Effector memory CD8-positive, alpha-beta T cell (primary cell): Measurements from ENCODE around the gene CACNA2D3.

ENCODE experiments used
- ATAC-seq: fragments of 150-1000 bp; cut with Tn5 transposase; replicated peaks from 2 replicates; pipeline ENCODE4 v1.10.0; 2021; ENCODE audit warnings: mild to moderate bottlenecking, moderate library complexity
- DNase-seq, 3 experiments: peaks; one replicate each; pipeline ENCODE4 v3.0.0; 2021
- H3K27ac Mint-ChIP-seq, 2 donors: one replicate each; pipeline ENCODE4 v1.8.0; 2022; ENCODE audit warnings: mild to moderate bottlenecking in 2 of 2, mixed read lengths in 2 of 2, moderate library complexity in 2 of 2
- H3K27me3 Mint-ChIP-seq, 2 donors: one replicate each; pipeline ENCODE4 v1.8.0; 2022; ENCODE audit warnings: mixed read lengths in 2 of 2
- H3K36me3 Mint-ChIP-seq: one replicate; pipeline ENCODE4 v1.8.0; 2022; ENCODE audit warnings: mild to moderate bottlenecking, moderate library complexity, mixed read lengths; ENCODE audit not compliant: insufficient read depth
- H3K4me1 Mint-ChIP-seq, 2 donors: one replicate each; pipeline ENCODE4 v1.8.0; 2022; ENCODE audit warnings: low read depth in 2 of 2, mixed read lengths in 2 of 2
- H3K4me3 Mint-ChIP-seq, 2 donors: one replicate each; pipeline ENCODE4 v1.8.0; 2022; ENCODE audit warnings: mild to moderate bottlenecking in 2 of 2, mixed read lengths in 2 of 2, moderate library complexity in 2 of 2
- H3K9me3 Mint-ChIP-seq, 2 donors: one replicate each; pipeline ENCODE4 v1.8.0; 2022; ENCODE audit warnings: mixed read lengths in 2 of 2

The CACNA2D3 gene

DNA sequence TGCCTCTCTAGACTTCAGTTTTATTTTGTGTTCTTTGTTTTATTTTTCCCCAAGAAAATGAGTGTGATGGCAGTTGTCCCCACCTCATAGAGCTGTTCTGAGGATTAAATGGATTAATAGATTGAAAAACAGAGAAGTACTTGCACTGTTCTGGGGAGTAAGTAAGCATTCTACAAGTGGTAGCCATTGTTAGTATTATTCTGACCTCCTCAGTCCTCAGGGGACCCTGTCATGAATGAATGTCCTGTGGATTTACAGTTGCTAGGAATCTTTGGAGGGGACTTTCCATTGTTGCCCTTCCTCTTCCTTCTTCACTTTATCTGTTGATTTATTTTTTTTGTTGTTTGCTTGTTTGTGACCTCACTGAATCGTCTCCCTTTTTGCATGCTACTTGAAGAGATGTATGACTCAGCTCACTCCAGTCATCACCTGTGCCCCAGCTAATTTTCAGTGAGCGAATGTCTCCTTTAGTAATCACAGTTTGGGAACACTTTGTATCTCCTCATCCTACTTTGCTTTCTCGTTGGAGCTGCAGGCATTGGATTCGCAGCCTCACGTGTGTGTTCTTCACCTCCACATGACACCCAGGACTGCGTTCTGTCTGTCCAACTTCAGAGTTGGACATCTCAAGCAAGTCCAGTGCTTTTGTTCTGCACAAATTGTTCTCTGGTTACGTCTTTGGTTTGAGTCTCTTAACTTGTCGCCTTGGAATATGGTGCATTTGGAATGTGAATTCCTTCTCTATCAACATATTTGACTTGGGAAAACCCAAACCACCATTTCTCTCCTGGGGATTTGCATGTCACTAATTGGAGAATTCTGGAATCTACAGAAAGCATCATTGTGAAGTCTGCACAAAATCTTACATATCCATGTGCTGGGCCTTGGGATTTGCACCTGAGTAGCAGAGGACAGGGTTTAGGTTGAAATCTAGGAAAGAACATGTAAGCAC lies 751.0 kb downstream of the CACNA2D3 start:
- no peak overlapping the region for H3K27ac Mint-ChIP-seq
- DNase-seq (no peak), ATAC-seq (no peak)
- H3K27me3 Mint-ChIP-seq: no peaks in the 10 kb centered on the region
- no peak overlapping the region for H3K4me3 Mint-ChIP-seq
- H3K9me3 Mint-ChIP-seq: peaks cover 8 to 13% of the 10 kb centered on the region in 2 donors
- no peaks in the 10 kb centered on the region for H3K36me3 Mint-ChIP-seq
- no peaks in the 10 kb centered on the region for H3K4me1 Mint-ChIP-seq

GRCh38 chr3:54874816-54875556 lies 752.6 kb downstream of the CACNA2D3 start:
- Mint-ChIP-seq H3K4me1 (no peaks in the 10 kb centered on the region), H3K27ac (no peak overlapping the region), H3K27me3 (no peaks in the 10 kb centered on the region), H3K9me3 (peaks cover 8 to 18% of the 10 kb centered on the region in 2 donors), H3K4me3 (no peak overlapping the region), H3K36me3 (no peaks in the 10 kb centered on the region)
- DNase-seq: no peak
- no peak for ATAC-seq

- H3K9me3 Mint-ChIP-seq: peaks cover 8 to 18% of the 10 kb centered on the region in 2 donors
- no peak overlapping the region for H3K27ac Mint-ChIP-seq
- ATAC-seq: no peak
- H3K27me3 Mint-ChIP-seq: no peaks in the 10 kb centered on the region
- H3K4me1 Mint-ChIP-seq: no peaks in the 10 kb centered on the region
- DNase-seq: no peak
- H3K4me3 Mint-ChIP-seq: no peak overlapping the region
- H3K36me3 Mint-ChIP-seq: no peaks in the 10 kb centered on the region
These were observed 753.4 kb downstream of the CACNA2D3 start for GRCh38 chr3:54875596-54876268.

GRCh38 chr3:54876694-54877093 lies 754.3 kb downstream of the CACNA2D3 start:
- no peak overlapping the region for H3K27ac Mint-ChIP-seq
- no peaks in the 10 kb centered on the region for H3K36me3 Mint-ChIP-seq
- H3K27me3 Mint-ChIP-seq: no peaks in the 10 kb centered on the region
- ATAC-seq (no peak), DNase-seq (no peak)
- no peak overlapping the region for H3K4me3 Mint-ChIP-seq
- no peaks in the 10 kb centered on the region for H3K4me1 Mint-ChIP-seq
- H3K9me3 Mint-ChIP-seq: peaks cover 8 to 17% of the 10 kb centered on the region in 2 donors

GRCh38 chr3:54877730-54878129 lies 755.4 kb downstream of the CACNA2D3 start:
- H3K4me3 Mint-ChIP-seq: no peak overlapping the region
- H3K4me1 Mint-ChIP-seq: no peaks in the 10 kb centered on the region
- no peaks in the 10 kb centered on the region for H3K27me3 Mint-ChIP-seq
- ATAC-seq: no peak
- DNase-seq: no peak
- no peaks in the 10 kb centered on the region for H3K36me3 Mint-ChIP-seq
- peaks cover 5 to 7% of the 10 kb centered on the region in 2 donors for H3K9me3 Mint-ChIP-seq
- H3K27ac Mint-ChIP-seq: no peak overlapping the region

- Mint-ChIP-seq H3K36me3 (no peaks in the 10 kb centered on the region), H3K27ac (no peak overlapping the region), H3K4me1 (no peaks in the 10 kb centered on the region), H3K9me3 (peaks cover 2 to 5% of the 10 kb centered on the region in 2 donors), H3K27me3 (no peaks in the 10 kb centered on the region), H3K4me3 (no peak overlapping the region)
- DNase-seq: no peak
- ATAC-seq: no peak
These were observed 755.8 kb downstream of the CACNA2D3 start for GRCh38 chr3:54878145-54878544.

DNA sequence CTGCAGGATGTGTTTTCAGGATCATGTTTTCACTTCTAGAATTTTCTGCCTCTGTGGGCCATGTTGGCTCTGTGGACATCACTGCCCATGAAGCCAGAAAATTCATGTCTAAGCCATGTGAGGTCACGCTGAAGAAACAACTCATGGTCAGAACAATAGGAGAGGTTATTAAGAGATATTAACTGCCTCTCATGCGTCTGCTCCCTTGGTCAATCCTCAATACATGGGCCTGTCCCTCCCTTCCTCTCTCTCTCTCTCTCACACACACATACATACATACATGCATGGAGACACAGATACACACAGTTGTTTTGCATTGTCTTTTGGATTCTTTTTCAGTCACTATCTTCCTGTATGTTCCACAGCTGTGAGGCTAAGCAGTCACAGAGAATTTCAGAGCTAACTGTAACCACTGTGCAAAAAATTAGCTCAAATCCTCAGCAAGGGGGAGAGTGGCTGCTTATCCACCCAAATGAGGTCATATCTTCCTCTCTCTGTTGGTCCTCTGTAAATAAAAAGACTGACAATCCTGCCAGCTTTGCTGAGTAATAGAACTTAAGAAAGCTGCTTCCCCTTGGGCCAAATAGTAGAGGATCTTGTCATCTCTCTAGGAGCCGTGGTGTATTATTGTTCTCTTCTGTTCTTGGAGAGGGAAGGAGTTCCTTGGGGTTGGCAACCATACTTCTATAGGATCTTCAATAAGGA lies 759.9 kb downstream of the CACNA2D3 start:
- Mint-ChIP-seq H3K9me3 (peaks cover 0 to 5% of the 10 kb centered on the region in 2 donors), H3K36me3 (no peaks in the 10 kb centered on the region), H3K4me1 (no peaks in the 10 kb centered on the region), H3K27me3 (no peaks in the 10 kb centered on the region), H3K27ac (no peak overlapping the region), H3K4me3 (no peak overlapping the region)
- ATAC-seq (no peak), DNase-seq (no peak)

DNA sequence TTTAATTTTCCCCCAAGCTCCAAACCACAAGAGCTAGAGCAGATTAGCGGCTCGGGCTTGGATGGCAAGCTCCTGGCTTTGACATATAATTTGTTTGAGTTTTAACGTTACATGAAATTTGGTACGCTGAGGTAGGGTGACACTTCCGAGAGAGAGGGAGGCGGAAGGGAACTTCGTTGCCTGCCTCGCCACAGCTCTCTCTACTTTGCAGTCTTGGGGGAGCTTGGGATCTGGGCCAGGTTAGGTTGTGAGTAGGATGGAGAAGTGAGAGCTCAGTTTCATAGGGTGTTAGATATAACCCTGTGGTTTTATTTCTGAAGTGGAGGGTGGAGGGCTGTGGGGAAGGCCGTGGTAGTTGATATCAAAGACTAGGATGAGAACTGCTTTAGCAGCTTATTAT lies 765.8 kb downstream of the CACNA2D3 start:
- DNase-seq: no peak
- Mint-ChIP-seq H3K4me3 (no peak overlapping the region), H3K27me3 (no peaks in the 10 kb centered on the region), H3K4me1 (no peaks in the 10 kb centered on the region), H3K9me3 (peaks cover 0 to 9% of the 10 kb centered on the region in 2 donors), H3K27ac (no peak overlapping the region), H3K36me3 (no peaks in the 10 kb centered on the region)
- no peak for ATAC-seq

GRCh38 chr3:54888873-54889272 lies 766.5 kb downstream of the CACNA2D3 start:
- DNase-seq (no peak), ATAC-seq (no peak)
- Mint-ChIP-seq H3K27ac (no peak overlapping the region), H3K9me3 (peaks cover 0 to 12% of the 10 kb centered on the region in 2 donors), H3K27me3 (no peaks in the 10 kb centered on the region), H3K36me3 (no peaks in the 10 kb centered on the region), H3K4me1 (no peaks in the 10 kb centered on the region), H3K4me3 (no peak overlapping the region)

GRCh38 chr3:54889731-54890130 lies 767.4 kb downstream of the CACNA2D3 start:
- no peak overlapping the region for H3K27ac Mint-ChIP-seq
- DNase-seq (no peak), ATAC-seq (no peak)
- peaks cover 0 to 13% of the 10 kb centered on the region in 2 donors for H3K9me3 Mint-ChIP-seq
- no peaks in the 10 kb centered on the region for H3K4me1 Mint-ChIP-seq
- H3K4me3 Mint-ChIP-seq: no peak overlapping the region
- H3K27me3 Mint-ChIP-seq: no peaks in the 10 kb centered on the region
- no peaks in the 10 kb centered on the region for H3K36me3 Mint-ChIP-seq

DNA sequence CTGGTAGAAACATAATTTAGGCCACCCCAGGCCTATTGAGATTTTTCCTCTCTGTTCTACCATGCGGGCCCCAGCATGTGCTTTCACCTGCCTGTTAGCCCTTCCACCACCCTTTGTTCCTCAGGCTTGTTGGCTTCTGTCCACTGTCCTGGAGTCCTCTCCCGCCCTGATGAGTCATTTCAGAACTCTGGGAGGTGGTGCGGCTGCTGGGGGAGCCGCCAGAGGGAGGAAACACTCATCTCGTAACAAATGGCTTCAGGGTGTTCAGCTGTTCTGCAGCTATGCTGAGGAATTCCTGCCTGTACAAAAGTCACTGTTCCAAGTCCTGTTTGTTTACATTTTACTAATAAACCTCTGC lies 769.2 kb downstream of the CACNA2D3 start:
- H3K27ac Mint-ChIP-seq: no peak overlapping the region
- H3K9me3 Mint-ChIP-seq: peaks cover 0 to 13% of the 10 kb centered on the region in 2 donors
- ATAC-seq: no peak
- H3K27me3 Mint-ChIP-seq: no peaks in the 10 kb centered on the region
- no peaks in the 10 kb centered on the region for H3K36me3 Mint-ChIP-seq
- H3K4me3 Mint-ChIP-seq: no peak overlapping the region
- H3K4me1 Mint-ChIP-seq: no peaks in the 10 kb centered on the region
- DNase-seq: no peak

- H3K9me3 Mint-ChIP-seq: peaks cover 0 to 13% of the 10 kb centered on the region in 2 donors
- no peak overlapping the region for H3K4me3 Mint-ChIP-seq
- H3K27me3 Mint-ChIP-seq: no peaks in the 10 kb centered on the region
- DNase-seq (no peak), ATAC-seq (no peak)
- H3K36me3 Mint-ChIP-seq: no peaks in the 10 kb centered on the region
- no peak overlapping the region for H3K27ac Mint-ChIP-seq
- H3K4me1 Mint-ChIP-seq: no peaks in the 10 kb centered on the region
These were observed 769.8 kb downstream of the CACNA2D3 start for GRCh38 chr3:54892168-54892567.

DNA sequence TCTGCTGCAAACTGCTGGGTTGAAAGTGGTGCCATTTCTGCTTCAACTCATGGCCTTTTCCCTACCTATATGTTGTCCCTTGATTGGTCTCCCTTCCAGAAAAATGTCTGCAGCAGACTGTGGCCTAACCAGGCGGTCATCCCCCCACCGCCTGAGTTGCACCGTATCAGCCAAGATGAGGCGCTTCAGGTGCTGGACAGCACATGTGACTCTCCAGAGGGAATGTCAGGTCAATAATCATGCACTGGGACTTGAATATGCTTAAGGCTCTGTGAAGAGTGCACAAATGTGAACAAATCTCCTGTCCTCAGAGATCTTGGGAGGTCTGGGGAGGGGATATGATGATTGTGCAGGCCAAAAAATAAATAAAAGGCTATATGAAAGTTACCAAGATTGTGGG lies 773.3 kb downstream of the CACNA2D3 start:
- no peak for ATAC-seq
- no peak for DNase-seq
- H3K9me3 Mint-ChIP-seq: peaks cover 0 to 8% of the 10 kb centered on the region in 2 donors
- no peak overlapping the region for H3K4me3 Mint-ChIP-seq
- no peaks in the 10 kb centered on the region for H3K27me3 Mint-ChIP-seq
- H3K4me1 Mint-ChIP-seq: no peaks in the 10 kb centered on the region
- no peaks in the 10 kb centered on the region for H3K36me3 Mint-ChIP-seq
- no peak overlapping the region for H3K27ac Mint-ChIP-seq
